Endothelial cell of umbilical vein (primary cell): ENCODE results near the gene ZFAND5. TPM values are rescaled to one million over a fixed set of nuclear protein-coding genes. Genes with fewer than 3 reads are reported as not detected.

Source experiments
- BruUV-seq: library from RNA; stranded (reverse); fragments of 400-500 nt; replicated peaks from 2 replicates; lab custom pipeline; 2021; lab: Mats Ljungman, UMichigan
- CTCF ChIA-PET: fragments of 300-600, 350-600 bp; sonication (Branson Sonifier 250); formaldehyde crosslinking; loops from one replicate; lab custom pipeline; 2021; ENCODE audit warnings: antibody characterized with exemption, inconsistent platforms; lab: Charles Lee
- POLR2A ChIA-PET: fragments of 300-600, 350-600 bp; sonication (Branson Sonifier 250); formaldehyde crosslinking; loops from one replicate; lab custom pipeline; 2021; ENCODE audit warnings: antibody characterized with exemption, inconsistent platforms; lab: Charles Lee
- DNase-seq: peaks from one replicate; pipeline ENCODE4 v3.0.0-alpha.2; 2011; ENCODE audit warnings: low read depth, low spot score
- FAIRE-seq: peaks from 2 replicates; lab custom pipeline; 2011; peaks lifted over from hg19 to GRCh38; lab: Jason Lieb, UNC
- H2AFZ ChIP-seq: 2 replicates; pipeline ENCODE4 v1.6.0; 2012; ENCODE audit warnings: low read depth, low read length, control low read depth, inconsistent platforms
- H3K27ac ChIP-seq: 2 replicates; pipeline ENCODE4 v1.5.1; 2011; ENCODE audit warnings: low read depth, mild to moderate bottlenecking, control low read depth, low read length, moderate library complexity; ENCODE audit not compliant: insufficient read depth
- H3K27me3 ChIP-seq, 2 experiments: 2 replicates each; pipeline versions ENCODE4 v1.6.0 to v1.6.1; 2011; ENCODE audit warnings: low read length in 2 of 2, mixed read lengths in 1 of 2; ENCODE audit not compliant: control insufficient read depth in 2 of 2, insufficient read depth in 2 of 2
- H3K36me3 ChIP-seq, 2 experiments: 2 replicates in 1 of 2; 3 replicates in 1 of 2; pipeline ENCODE4 v1.5.1; 2011; ENCODE audit warnings: low read length in 2 of 2, mild to moderate bottlenecking in 1 of 2, moderate library complexity in 1 of 2; ENCODE audit not compliant: control insufficient read depth in 2 of 2, insufficient read depth in 2 of 2; ENCODE audit errors: extremely low read depth in 1 of 2
- H3K4me1 ChIP-seq: 3 replicates; pipeline ENCODE4 v1.5.1; 2011; ENCODE audit warnings: mild to moderate bottlenecking, low read length; ENCODE audit not compliant: control insufficient read depth, insufficient read depth; ENCODE audit errors: extremely low read depth
- H3K4me2 ChIP-seq: 2 replicates; pipeline ENCODE4 v1.6.1; 2011; ENCODE audit warnings: low read length, control low read depth, mixed read lengths; ENCODE audit not compliant: insufficient read depth
- H3K4me3 ChIP-seq, 3 experiments: fragments of 200-600 bp in 1 of 3; sonication (generic), shearing (Covaris generic) in 1 of 3; replicated peaks in 1 of 3; 2 replicates each; pipeline ENCODE4 v1.5.1; 2011 to 2016; ENCODE audit warnings: control low read depth in 3 of 3, low read length in 3 of 3, mild to moderate bottlenecking in 2 of 3, inconsistent platforms in 1 of 3, low read depth in 1 of 3, moderate library complexity in 1 of 3; ENCODE audit not compliant: insufficient read depth in 1 of 3
- H3K79me2 ChIP-seq: 2 replicates; pipeline ENCODE4 v1.6.0; 2012; ENCODE audit warnings: low read length, inconsistent platforms; ENCODE audit not compliant: control insufficient read depth, insufficient read depth
- H3K9ac ChIP-seq: replicated peaks from 2 replicates; pipeline ENCODE3; 2011; ENCODE audit warnings: low read length, control low read depth; ENCODE audit not compliant: insufficient read depth; ENCODE audit errors: extremely low read depth
- H3K9me1 ChIP-seq: replicated peaks from 3 replicates; pipeline ENCODE4 v1.6.0; 2011; ENCODE audit warnings: mild to moderate bottlenecking, low read length; ENCODE audit not compliant: control insufficient read depth, insufficient read depth; ENCODE audit errors: extremely low read depth
- H3K9me3 ChIP-seq: replicated peaks from 2 replicates; pipeline ENCODE4 v1.5.1; 2012; ENCODE audit warnings: low read length, inconsistent platforms; ENCODE audit not compliant: control insufficient read depth, insufficient read depth
- H4K20me1 ChIP-seq: replicated peaks from 2 replicates; pipeline ENCODE3; 2011; ENCODE audit warnings: mild to moderate bottlenecking, low read length; ENCODE audit not compliant: control insufficient read depth, insufficient read depth; ENCODE audit errors: extremely low read depth
- EZH2 ChIP-seq: IDR thresholded peaks from 2 replicates; pipeline ENCODE4 v1.6.1; 2012; ENCODE audit warnings: borderline replicate concordance, low read depth, mild to moderate bottlenecking, moderate library complexity, low read length, inconsistent platforms; ENCODE audit not compliant: severe bottlenecking
- FOS ChIP-seq: IDR thresholded peaks from 2 replicates; pipeline ENCODE4 v1.6.1; 2011; ENCODE audit warnings: mild to moderate bottlenecking, low read length, moderate library complexity, borderline replicate concordance; ENCODE audit not compliant: insufficient read depth
- GATA2 ChIP-seq: IDR thresholded peaks from 2 replicates; pipeline ENCODE4 v1.7.0; 2011; ENCODE audit warnings: low read depth, mild to moderate bottlenecking, moderate library complexity, mixed read lengths, low read length; ENCODE audit not compliant: insufficient read length, insufficient read depth
- JUN ChIP-seq: IDR thresholded peaks from 2 replicates; pipeline ENCODE4 v1.6.1; 2011; ENCODE audit warnings: borderline replicate concordance, low read depth; ENCODE audit not compliant: insufficient read length, insufficient read depth
- MAX ChIP-seq: IDR thresholded peaks from 2 replicates; pipeline ENCODE4 v1.6.1; 2011; ENCODE audit not compliant: insufficient read depth, insufficient read length
- MYC ChIP-seq: IDR thresholded peaks from one replicate; pipeline ENCODE4 v1.6.1; 2011; ENCODE audit warnings: mild to moderate bottlenecking, low read depth, low read length
- POLR2A ChIP-seq: IDR thresholded peaks from 2 replicates; pipeline ENCODE4 v1.6.1; 2012; ENCODE audit warnings: low read depth, mild to moderate bottlenecking, control low read depth, low read length
- POLR2AphosphoS5 ChIP-seq: IDR thresholded peaks from 2 replicates; pipeline ENCODE4 v1.6.1; 2012; ENCODE audit warnings: low read depth, mild to moderate bottlenecking, control low read depth, low read length, moderate library complexity; ENCODE audit not compliant: insufficient read depth
- dilution Hi-C: fragments of 300-500 bp; cut with MboI; formaldehyde crosslinking; loops from one replicate; pipeline ENCODE4 v1.15.0; 2019; ENCODE audit warnings: low sequenced_read_pairs; ENCODE audit not compliant: extremely low pct_ligation_motif_present
- intact Hi-C: fragments of 100-400 bp; cut with micrococcal nuclease; formaldehyde crosslinking; loops from one replicate; pipeline ENCODE4 v1.10.0; 2022
- polyA plus RNA-seq, 4 experiments: library from polyadenylated mRNA; depleted of rRNA in 3 of 4; stranded (reverse) in 3 of 4; unstranded in 1 of 4; fragments of >200 nt; gene quantifications; 2 replicates each; pipeline versions ENCODE4 v1.2.1 to v1.2.3, GENCODE V29; 2011 to 2012; ENCODE audit warnings: missing spikeins in 1 of 4
- total RNA-seq: library from RNA; stranded (reverse); gene quantifications from 2 replicates; pipeline ENCODE4 v1.2.3, GENCODE V29; 2021
- TF ChIP-seq, protein P1 (sequence below), 2 donors: IDR thresholded peaks; 1 replicate in 1 of 2; 2 replicates in 1 of 2; pipeline ENCODE4 v1.5.1; 2011; ENCODE audit warnings: low read length in 2 of 2, mild to moderate bottlenecking in 2 of 2, moderate library complexity in 2 of 2, control low read depth in 1 of 2, inconsistent platforms in 1 of 2, low read depth in 1 of 2; ENCODE audit not compliant: insufficient read depth in 1 of 2; ENCODE audit errors: extremely low read depth in 1 of 2

ZFAND5 gene
- total and polyA plus RNA-seq, 2 donors (not counting 3 experiments of a cell fraction or from before 2014, with no cell fraction given), result 63.7 to 176 TPM

GRCh38 chr9:72402744-72403143 lies 37.7 kb upstream of the ZFAND5 start:
- ChIA-PET CTCF (no interaction called here), POLR2A (no interaction called here)
- FAIRE-seq, result no peak
- DNase-seq, result no peak
- Histone ChIP-seq H2AFZ (no peak overlapping the region), H3K36me3 (no peaks in the 10 kb centered on the region), H3K79me2 (no peaks in the 10 kb centered on the region), H3K4me2 (no peak overlapping the region), H4K20me1 (no peaks in the 10 kb centered on the region), H3K4me1 (no peaks in the 10 kb centered on the region), H3K9ac (no peak overlapping the region), H3K9me1 (no peaks in the 10 kb centered on the region), H3K27ac (no peak overlapping the region), H3K27me3 (no peaks in the 10 kb centered on the region), H3K4me3 (no peak overlapping the region), H3K9me3 (no peaks in the 10 kb centered on the region)
- dilution Hi-C loops (no loop called here), intact Hi-C loops (no loop called here)
- no TSS peak for BruUV-seq
- TF ChIP-seq POLR2AphosphoS5 (no peak), JUN (no peak), EZH2 (no peak), FOS (no peak)
- TF ChIP-seq, protein P1, sequence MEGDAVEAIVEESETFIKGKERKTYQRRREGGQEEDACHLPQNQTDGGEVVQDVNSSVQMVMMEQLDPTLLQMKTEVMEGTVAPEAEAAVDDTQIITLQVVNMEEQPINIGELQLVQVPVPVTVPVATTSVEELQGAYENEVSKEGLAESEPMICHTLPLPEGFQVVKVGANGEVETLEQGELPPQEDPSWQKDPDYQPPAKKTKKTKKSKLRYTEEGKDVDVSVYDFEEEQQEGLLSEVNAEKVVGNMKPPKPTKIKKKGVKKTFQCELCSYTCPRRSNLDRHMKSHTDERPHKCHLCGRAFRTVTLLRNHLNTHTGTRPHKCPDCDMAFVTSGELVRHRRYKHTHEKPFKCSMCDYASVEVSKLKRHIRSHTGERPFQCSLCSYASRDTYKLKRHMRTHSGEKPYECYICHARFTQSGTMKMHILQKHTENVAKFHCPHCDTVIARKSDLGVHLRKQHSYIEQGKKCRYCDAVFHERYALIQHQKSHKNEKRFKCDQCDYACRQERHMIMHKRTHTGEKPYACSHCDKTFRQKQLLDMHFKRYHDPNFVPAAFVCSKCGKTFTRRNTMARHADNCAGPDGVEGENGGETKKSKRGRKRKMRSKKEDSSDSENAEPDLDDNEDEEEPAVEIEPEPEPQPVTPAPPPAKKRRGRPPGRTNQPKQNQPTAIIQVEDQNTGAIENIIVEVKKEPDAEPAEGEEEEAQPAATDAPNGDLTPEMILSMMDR (IDR thresholded peaks at IDR 0.05; ENCODE audit: extremely low read depth in 1 of 2, insufficient read depth in 1 of 2, low read depth in 1 of 2, low read length in 2 of 2), result no peak

- Histone ChIP-seq H3K4me2 (no peak overlapping the region), H3K9ac (no peak overlapping the region), H3K9me3 (no peaks in the 10 kb centered on the region), H3K9me1 (no peaks in the 10 kb centered on the region), H3K27me3 (no peaks in the 10 kb centered on the region), H2AFZ (no peak overlapping the region), H3K79me2 (no peaks in the 10 kb centered on the region), H4K20me1 (no peaks in the 10 kb centered on the region), H3K4me1 (no peaks in the 10 kb centered on the region), H3K4me3 (no peak overlapping the region), H3K36me3 (no peaks in the 10 kb centered on the region), H3K27ac (no peak overlapping the region)
- ChIA-PET CTCF (interaction anchor here (2.7 kb wide), 1 partner anchor 10 kb away, joined by 11 read pairs; no protein-coding TSS in a partner anchor), POLR2A (no interaction called here)
- DNase-seq (no peak), FAIRE-seq (peak; percentile 15)
- dilution Hi-C loops (no loop called here), intact Hi-C loops (no loop called here)
- BruUV-seq, result no TSS peak
- TF ChIP-seq POLR2AphosphoS5 (no peak), GATA2 (no peak), POLR2A (no peak), MYC (no peak), JUN (no peak), EZH2 (no peak), MAX (no peak), FOS (no peak)
- TF ChIP-seq, protein P1 (IDR thresholded peaks at IDR 0.05; ENCODE audit: extremely low read depth in 1 of 2, insufficient read depth in 1 of 2, low read depth in 1 of 2, low read length in 2 of 2), result no peak
Observed at GRCh38 chr9:72401396-72401795, 36.4 kb upstream of the ZFAND5 start.
